Measurements from ENCODE around the gene BSCL2.
"Not testable (repeated sequence)": the region's sequence is repeated elsewhere in the genome, so short reads cannot be mapped to it uniquely, and the experiment has no call there.

Gene BSCL2

GRCh38 chr11:62707277-62707861 is at the start of gene BSCL2, which contains the start of gene GNG3:
BSCL2 (minus strand) TSS chr11:62707424; CDS start chr11:62707195, 229 bp downstream.
GNG3 (plus strand) TSS chr11:62707676; CDS start chr11:62708296, 620 bp downstream.
- no peak for DNase-seq (ENCODE audit: low read depth in 2 of 2)

- DNase-seq (ENCODE audit: low read depth in 2 of 2) = no peak
Observed at GRCh38 chr11:62755086-62755615, 47.9 kb upstream of the BSCL2 start.

- peak; percentile 91 to 93 for DNase-seq (ENCODE audit: low read depth in 2 of 2)
Observed at GRCh38 chr11:62753736-62754603, 46.7 kb upstream of the BSCL2 start, which contains the start of gene ZBTB3. ZBTB3 (minus strand) TSS chr11:62754160; CDS start chr11:62753664, 496 bp downstream.

GRCh38 chr11:62752994-62753735 is 45.9 kb upstream of the BSCL2 start:
- no peak for DNase-seq (ENCODE audit: low read depth in 2 of 2)

GRCh38 chr11:62752177-62752785 is 45.1 kb upstream of the BSCL2 start:
- DNase-seq (ENCODE audit: low read depth in 2 of 2) = no peak

- DNase-seq (ENCODE audit: low read depth in 2 of 2) = not testable (repeated sequence)
Observed at GRCh38 chr11:62749931-62750330, 42.7 kb upstream of the BSCL2 start.

- DNase-seq (ENCODE audit: low read depth in 2 of 2) = no peak
Observed at GRCh38 chr11:62747475-62748160, 40.4 kb upstream of the BSCL2 start.

GRCh38 chr11:62737196-62737595 is 30.0 kb upstream of the BSCL2 start:
- DNase-seq (ENCODE audit: low read depth in 2 of 2) = no peak

GRCh38 chr11:62732830-62733229 is 25.6 kb upstream of the BSCL2 start:
- DNase-seq (ENCODE audit: low read depth in 2 of 2) = no peak

GRCh38 chr11:62730076-62730475 is 22.9 kb upstream of the BSCL2 start:
- not testable (repeated sequence) for DNase-seq (ENCODE audit: low read depth in 2 of 2)

GRCh38 chr11:62728171-62728988 is 21.2 kb upstream of the BSCL2 start, which contains the start of gene TTC9C:
TTC9C (plus strand) TSS chr11:62728486; CDS start chr11:62728849, 363 bp downstream.
- DNase-seq (ENCODE audit: low read depth in 2 of 2) = peak; percentile 76 to 77

GRCh38 chr11:62727872-62728170 is 20.6 kb upstream of the BSCL2 start:
- peak; percentile 74 to 76 for DNase-seq (ENCODE audit: low read depth in 2 of 2)

- peak; percentile 99 for DNase-seq (ENCODE audit: low read depth in 2 of 2)
Observed at GRCh38 chr11:62727165-62727871, 20.1 kb upstream of the BSCL2 start, which contains the start of gene HNRNPUL2. HNRNPUL2 (minus strand) TSS chr11:62727457; CDS start chr11:62727156, 301 bp downstream.

GRCh38 chr11:62726915-62727164 is 19.6 kb upstream of the BSCL2 start:
- DNase-seq (ENCODE audit: low read depth in 2 of 2) = no peak

- no peak for DNase-seq (ENCODE audit: low read depth in 2 of 2)
Observed at GRCh38 chr11:62726156-62726914, 19.1 kb upstream of the BSCL2 start.

- no peak for DNase-seq (ENCODE audit: low read depth in 2 of 2)
Observed at GRCh38 chr11:62725646-62726045, 18.4 kb upstream of the BSCL2 start.

GRCh38 chr11:62724171-62724570 is 16.9 kb upstream of the BSCL2 start:
- no peak for DNase-seq (ENCODE audit: low read depth in 2 of 2)

GRCh38 chr11:62721994-62722393 is 14.8 kb upstream of the BSCL2 start:
- DNase-seq (ENCODE audit: low read depth in 2 of 2) = no peak

Data from stimulated activated CD8-positive, alpha-beta memory T cell treated with anti-CD3 and anti-CD28 coated beads, Interleukin-15, amount 100 ng/mL, for 48 hours (primary cell).